GM21737 (cell line): ENCODE results near the gene AMMECR1.
A peak's percentile ranks its signal among the peaks of the same experiment; 100 is the strongest.
"Not testable (repeated sequence)": the region's sequence is repeated elsewhere in the genome, so short reads cannot be mapped to it uniquely, and the experiment has no call there.

Experiments
- ATAC-seq: cut with Tn5 transposase; IDR thresholded peaks from one replicate; pipeline ENCODE4 v1.9.1; 2021; ENCODE audit warnings: mild to moderate bottlenecking, moderate library complexity; ENCODE audit not compliant: unreplicated experiment

Gene AMMECR1

DNA sequence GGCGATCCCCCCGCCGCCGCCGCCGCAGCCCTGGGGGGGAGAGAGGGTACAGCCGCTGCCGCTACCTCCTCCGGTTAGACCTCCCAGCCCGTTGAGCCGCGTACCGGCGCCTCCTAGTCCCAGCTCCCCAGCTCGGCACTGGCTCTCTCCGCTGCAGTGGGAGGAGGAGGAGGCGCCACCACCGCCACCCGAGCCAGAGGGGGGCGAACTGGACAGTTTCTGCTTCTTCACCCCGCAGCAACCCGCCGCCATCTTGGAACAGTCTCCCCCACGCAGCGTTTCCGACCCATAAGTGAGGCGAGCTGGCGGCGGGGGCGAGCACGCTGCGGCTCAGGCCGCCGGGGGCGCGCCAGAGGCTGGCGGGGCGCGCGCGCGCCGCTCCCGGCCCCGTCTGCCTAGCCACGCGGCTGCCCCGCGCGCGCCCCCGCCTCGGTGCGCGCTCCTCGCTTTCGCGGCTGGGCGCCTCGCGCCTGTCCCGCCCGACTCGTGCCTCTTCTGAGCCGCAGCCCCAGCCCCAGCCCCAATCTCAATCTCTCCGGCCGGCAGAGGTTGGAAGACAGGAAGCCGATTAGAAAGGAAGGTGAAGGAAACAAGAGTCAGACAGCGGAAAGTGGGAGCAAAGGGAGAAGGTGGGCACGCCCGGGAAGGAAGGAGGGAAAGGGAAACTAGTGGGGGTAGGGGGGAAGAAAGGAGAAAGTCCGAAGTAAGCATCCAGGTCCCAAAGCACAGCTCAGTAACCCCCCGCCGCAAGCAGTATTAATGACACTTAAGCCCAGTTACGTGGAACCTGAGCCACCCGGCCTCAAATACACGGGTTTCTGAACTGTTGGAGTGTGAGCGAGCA lies at the start of gene AMMECR1:
TSS of gene AMMECR1 (minus strand) at position 266 of the 844 bp plus-strand sequence. CDS start at position 252, 14 bp downstream.
- peak; percentile 73 for ATAC-seq

DNA sequence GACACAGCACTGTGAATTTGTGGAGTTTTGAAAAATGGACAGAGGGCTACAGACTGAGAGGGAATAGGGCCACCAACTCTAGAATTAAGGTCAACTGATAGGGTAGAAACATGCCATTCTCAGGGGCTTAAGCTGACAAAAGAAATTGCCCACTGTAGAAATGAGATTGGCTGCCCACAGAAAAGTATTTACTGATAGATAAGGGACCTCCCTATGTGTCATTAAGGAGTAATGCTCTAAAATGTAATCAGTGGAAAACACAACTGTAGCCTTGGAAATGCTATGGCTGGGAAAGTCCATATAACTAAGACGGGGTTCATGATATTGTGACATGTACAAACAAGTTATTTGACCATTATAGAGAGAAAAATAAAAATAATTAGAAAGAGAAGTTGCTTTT lies 45.4 kb upstream of the AMMECR1 start:
- ATAC-seq: no peak

DNA sequence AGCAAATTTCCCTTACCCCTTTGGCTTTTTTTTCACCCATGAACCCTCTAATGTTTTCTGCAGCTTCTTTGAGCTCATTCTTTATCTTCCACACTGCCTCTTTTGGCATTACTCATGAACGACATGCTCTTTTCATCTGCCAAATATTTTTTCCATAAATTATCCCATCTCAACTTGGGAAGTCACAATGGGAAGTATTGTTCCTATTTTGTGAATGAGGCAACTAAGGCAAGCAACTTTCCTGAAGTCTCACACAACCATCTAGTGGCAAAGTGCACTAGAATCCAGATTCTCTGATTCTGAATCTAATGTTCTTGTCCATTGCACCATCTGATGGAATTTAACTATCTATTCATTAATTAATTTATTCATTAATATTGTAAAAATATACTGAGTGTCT lies 41.4 kb upstream of the AMMECR1 start:
- no peak for ATAC-seq

DNA sequence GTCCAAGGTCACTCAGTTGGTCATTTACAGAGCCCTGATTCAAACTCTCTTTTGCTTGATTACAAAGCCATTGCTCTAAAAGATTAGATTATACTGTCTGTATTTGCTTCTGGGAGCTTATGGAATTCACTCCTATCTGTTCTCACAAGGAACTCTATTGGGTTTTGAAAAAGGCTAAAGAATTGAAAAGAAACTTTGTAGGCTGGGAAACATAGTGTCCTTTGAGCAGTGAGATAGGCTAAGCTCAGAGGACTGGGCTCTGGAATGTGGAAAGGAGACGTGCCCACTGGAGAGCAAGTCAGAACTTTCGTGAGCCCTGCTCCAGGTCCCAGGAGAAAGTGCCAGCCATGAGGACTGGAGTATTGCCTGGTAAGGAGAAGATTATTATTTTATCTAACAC lies 40.7 kb upstream of the AMMECR1 start, which contains the start of gene RTL9:
TSS of gene RTL9 (plus strand) at position 301 of the 400 bp plus-strand sequence. CDS start 91,770 bp downstream, outside the sequence.
- no peak for ATAC-seq

DNA sequence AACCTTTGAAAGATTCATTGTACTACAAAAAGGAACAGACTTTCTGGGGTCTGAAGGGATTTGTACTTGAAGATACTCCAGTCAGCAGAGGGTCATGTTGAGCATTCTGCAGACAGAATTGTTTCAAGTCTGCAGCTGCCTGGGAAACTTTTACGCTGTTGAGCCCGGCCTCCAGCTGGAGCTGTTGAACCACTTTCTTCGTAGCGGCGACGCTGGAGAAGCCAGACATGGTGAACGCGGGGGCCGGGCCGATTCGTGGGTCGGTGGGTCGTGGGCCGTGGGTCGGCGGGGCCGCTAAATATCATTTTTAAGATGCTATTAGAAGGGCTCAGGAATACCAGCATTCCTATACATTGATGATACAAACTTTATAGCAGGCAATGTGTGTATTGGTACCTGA lies 28.8 kb upstream of the AMMECR1 start:
- ATAC-seq: no peak

DNA sequence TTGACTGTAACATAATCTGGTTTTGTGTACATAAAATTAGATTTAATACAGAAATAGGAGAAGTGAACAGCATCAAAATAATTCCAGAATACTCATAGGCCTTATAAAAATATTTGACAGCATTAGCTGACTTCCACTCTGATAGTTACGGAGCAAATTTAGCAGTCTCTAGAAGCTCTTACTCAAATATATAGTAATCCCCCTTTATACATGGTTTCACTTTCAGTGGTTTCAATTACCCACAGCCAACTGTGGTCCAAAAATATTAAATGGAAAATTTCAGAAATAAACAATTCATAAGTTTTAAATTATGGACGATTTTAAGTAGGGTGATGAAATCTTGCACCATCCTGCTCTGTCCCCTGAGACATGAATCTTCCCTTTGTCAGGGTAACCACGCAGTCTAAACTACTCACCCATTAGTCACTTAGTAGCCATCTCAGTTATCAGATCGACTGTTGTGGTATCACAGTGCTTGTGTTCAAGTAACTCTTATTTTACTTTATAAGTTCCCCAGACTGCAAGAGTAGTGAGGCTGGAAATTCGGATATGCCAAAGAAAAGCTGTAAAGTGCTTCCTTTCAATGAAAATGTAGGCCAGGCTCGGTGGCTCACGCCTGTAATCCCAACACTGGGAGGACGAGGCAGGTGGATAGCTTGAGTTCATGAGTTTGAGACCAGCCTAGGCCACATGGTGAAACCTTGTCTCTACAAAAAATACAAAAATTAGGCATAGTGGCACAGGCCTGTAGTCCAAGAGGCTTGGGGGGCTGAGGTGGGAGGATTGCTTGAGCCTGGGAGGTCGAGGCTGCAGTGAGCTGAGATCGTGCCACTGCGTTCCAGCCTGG lies 23.5 kb upstream of the AMMECR1 start:
- ATAC-seq: no peak

DNA sequence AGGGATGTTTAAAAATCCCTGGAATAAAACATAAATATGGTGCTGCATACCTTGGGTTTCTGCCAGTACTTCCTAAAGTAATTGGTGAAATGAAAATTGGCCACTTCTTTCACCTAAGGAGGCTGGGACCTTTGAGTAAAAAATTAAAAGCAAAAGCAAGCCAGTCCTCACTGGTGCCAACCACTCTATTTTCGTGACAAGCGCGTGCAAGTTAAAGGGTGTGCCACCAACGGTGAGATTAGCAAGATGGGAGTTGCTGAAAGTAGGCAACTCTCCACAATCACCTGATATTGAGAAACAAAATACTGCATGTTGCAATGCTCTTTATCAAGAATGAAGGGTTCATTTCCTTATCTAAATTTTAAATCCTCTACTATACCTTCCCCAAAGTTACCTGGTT lies 21.1 kb upstream of the AMMECR1 start:
- no peak for ATAC-seq

- ATAC-seq: not testable (repeated sequence)
Measured at GRCh38 chrX:110333458-110333857, 15.6 kb upstream of the AMMECR1 start.

DNA sequence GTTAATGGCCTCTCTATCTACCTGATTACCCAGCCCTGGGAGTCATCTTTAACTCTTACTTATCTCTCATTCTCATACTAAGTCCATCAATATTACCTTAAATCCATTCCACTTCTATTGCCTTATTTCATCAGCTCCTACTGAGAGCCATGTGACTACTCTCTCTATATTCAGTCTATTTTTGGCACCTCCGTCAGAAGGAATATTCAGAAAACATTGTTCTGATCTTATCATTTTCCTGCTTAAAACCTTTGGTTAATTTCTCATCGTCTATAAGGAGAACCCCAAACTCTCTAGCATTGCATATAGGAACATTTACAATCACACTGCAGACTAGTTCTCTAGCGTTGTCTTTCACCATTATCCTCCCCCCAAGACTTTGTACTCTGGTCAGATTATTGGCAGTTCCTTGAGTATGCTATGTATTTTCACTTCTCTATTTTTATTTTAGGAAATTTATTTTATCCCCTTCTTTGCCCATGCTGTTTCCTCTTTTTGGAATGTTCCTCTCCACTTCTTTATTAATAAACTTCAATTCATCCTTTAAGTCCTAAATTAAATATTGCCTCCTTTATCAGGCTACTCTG lies 13.7 kb upstream of the AMMECR1 start:
- ATAC-seq: no peak

GRCh38 chrX:110328613-110329012 lies 10.7 kb upstream of the AMMECR1 start:
- ATAC-seq: not testable (repeated sequence)

GRCh38 chrX:110327336-110327735 lies 9.5 kb upstream of the AMMECR1 start:
- ATAC-seq: no peak

DNA sequence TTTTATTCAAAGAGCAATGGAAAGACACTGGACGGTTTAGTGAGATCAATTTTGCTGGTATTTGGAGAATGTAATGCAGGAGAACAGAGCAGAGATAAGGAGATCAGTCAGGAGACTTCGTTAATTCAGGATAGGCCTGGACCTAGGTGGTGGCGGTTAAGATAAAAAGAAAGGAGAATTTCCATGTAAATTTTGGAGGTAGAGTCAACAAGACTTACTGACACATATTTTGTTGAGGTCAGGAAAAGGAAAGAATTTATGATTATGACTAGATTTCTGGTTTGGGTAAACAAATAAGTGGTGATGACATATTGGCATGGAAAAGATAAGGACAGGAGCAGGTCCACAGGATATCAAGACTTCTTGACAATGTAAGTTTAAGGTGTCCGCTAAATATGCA lies 8.8 kb upstream of the AMMECR1 start:
- no peak for ATAC-seq

DNA sequence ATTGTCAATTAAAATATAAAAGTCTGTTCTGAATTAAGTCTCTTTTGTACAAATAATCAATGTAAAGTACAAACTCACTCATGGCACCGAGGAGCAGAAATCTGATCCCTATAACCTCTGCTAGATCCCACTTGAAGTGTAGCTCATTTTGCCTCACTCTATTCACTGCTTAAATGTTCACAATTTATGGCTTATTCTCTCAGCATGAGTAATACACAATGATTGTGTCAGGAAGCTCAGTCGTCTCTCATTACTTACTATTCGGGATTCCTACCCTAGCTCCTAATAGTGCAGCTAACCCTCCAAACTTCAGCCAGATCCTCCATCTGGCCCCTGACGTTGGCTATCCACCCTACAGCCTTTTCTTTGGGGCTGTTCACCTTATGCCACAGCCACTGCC lies 4.7 kb upstream of the AMMECR1 start:
- ATAC-seq: no peak

GRCh38 chrX:110321670-110322069 lies 3.8 kb upstream of the AMMECR1 start:
- no peak for ATAC-seq

DNA sequence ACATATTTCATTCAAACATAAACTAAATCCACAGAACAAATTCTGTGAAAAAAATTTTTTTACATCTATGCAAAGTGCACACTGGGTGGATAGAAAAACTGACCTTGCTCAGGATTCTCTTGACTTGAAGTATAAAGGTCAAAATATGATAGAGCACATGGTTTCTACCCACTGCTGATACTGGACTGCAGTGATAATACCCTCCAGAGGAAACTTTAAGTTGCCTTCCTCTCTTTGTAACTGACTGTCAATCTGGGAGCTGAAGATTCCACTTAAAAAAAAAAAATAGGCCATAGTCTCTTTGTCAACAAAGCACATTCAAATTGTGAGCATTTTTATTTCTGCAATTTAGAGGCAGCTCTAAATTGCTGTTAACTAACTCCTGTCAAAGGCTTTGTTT lies 3.2 kb upstream of the AMMECR1 start:
- no peak for ATAC-seq

- ATAC-seq: no peak
Measured at GRCh38 chrX:110320381-110320987, 2.6 kb upstream of the AMMECR1 start.

- no peak for ATAC-seq
Measured at GRCh38 chrX:110318664-110318968, 731 bp upstream of the AMMECR1 start.

DNA sequence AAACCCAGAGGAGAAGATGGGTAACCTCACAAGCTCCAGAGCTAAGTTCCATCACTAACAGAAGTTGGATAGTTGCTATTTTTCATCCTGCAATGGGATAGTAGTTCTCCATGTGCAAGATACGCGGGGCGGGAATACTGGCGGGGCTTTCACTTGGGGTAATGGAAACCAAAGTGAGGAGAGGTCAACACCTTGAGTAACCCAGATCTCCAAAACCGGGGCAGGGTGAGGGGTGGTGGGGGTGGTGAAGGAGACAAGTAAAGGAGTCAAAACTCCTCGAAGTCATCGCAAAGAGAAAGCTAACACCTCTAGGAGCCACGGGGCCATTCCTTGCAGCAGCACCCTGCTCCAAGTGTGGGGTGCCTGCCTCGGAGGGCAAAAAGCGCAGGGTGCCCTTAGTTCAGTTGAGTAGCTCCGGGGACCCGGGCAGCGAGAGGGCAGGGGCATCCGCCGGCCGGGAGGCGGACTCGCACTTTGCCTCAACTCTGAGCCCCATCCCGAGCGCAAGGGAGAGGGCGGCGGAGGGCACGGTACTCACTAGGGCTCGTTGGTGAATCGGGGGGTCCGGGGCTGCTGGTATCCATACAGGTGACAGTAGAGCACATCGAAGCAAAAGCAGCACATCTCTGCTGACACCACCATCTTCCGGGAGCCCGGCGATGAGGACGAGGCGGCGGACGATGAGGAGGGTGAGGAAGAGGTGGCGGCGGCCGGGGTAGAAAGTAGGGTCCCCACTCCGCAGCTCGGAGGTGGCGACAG lies 645 bp downstream of the AMMECR1 start:
- ATAC-seq: peak; percentile 29

- no peak for ATAC-seq
Measured at GRCh38 chrX:110316351-110317060, 1.4 kb downstream of the AMMECR1 start.

GRCh38 chrX:110315551-110315950 lies 2.3 kb downstream of the AMMECR1 start:
- no peak for ATAC-seq
